ENCODE results near the gene CTRB2. TPM values are rescaled to one million over a fixed set of nuclear protein-coding genes. Genes with fewer than 3 reads are reported as not detected.
"Not testable (repeated sequence)": the region's sequence is repeated elsewhere in the genome, so short reads cannot be mapped to it uniquely, and the experiment has no call there.

The CTRB2 gene
- total RNA-seq, 1 donor, result not detected

DNA sequence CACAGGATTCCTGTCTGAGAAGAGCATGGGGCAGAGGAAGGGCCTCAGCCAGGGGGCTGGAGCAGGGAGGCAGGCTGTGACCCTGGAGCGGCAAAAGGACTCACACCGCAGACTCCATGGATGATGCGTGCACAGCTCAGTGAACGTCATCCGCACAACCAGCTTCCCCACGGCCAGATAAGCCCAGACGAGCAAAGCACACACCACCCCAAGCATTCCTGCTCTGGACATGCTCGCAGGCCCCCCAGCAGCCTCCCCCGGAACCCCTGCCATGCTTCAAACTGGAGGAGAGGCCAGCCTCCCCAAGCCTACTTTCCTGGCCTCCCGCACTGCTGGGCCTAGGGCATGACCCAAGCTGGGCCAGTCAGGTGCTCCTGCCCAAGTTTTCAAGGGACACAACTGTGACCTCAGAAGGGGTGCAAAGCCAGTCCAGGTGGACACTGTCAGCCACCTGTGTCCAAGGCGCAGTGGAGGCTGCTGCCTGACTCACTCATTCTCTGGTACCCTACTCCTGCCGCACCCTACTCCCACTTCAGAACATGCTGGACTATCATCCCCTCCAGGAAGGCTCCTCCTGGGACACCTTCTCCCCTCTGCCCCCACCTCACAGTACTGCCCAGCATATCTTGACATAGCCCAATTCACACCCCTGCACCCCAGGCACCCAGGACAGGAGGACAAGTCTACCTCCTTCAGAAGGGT lies 39.7 kb upstream of the CTRB2 start:
- Histone ChIP-seq H3K9me3 (ENCODE audit: low read depth, low read length) (no peaks in the 10 kb centered on the region), H3K27me3 (ENCODE audit: insufficient read depth, low read length) (peaks cover 29% of the 10 kb centered on the region), H3K4me1 (ENCODE audit: insufficient read depth, low read length) (peaks cover 8% of the 10 kb centered on the region), H3K4me3 (ENCODE audit: low read length) (no peak overlapping the region)

DNA sequence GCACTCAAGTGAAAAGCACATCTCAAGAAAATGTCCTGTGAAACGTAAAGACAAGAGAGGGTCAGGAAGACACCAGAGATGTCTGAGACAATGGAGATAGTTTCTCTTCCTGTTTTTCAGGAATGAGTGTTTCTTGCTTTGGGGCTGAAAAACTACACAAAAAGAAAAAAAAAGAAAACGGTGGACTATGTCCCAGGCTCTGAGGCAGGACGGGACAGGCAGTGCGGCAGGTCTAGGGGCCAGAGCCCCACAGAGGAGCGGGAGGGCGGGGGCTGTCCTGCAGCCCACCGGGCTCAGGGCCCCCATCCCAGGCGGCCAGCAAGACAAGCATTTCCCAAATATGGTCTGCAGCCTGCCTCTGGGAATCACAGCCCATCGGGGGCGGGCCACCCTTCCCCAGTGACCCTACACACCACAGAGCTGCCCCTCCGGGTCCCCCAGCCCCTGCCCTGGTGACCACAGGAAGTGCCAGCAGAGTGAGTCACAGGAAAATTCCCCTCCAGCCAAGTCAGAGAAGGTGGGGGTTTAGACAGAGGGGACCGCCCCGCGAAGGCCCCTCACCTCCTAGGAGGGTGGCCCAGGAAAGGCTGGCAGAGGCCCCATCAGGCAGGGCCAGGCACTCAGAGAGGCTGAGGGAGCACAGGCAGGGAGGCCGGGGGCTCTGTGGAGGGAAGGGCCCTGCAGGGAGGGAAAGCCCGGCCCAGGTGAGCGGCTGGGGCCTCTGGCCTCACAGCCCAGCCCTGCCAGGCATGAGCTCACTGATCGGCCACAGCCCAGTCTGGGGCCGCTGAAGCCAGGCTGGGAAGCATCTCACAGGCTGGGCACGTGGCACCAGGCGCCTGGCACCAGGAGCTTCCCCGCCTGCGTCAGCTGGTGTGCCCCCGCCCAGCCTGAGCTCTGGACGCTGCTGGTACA lies 38.1 kb upstream of the CTRB2 start:
- Histone ChIP-seq H3K4me3 (ENCODE audit: low read length) (no peak overlapping the region), H3K4me1 (ENCODE audit: insufficient read depth, low read length) (no peaks in the 10 kb centered on the region), H3K9me3 (ENCODE audit: low read depth, low read length) (no peaks in the 10 kb centered on the region), H3K27me3 (ENCODE audit: insufficient read depth, low read length) (peaks cover 21% of the 10 kb centered on the region)

DNA sequence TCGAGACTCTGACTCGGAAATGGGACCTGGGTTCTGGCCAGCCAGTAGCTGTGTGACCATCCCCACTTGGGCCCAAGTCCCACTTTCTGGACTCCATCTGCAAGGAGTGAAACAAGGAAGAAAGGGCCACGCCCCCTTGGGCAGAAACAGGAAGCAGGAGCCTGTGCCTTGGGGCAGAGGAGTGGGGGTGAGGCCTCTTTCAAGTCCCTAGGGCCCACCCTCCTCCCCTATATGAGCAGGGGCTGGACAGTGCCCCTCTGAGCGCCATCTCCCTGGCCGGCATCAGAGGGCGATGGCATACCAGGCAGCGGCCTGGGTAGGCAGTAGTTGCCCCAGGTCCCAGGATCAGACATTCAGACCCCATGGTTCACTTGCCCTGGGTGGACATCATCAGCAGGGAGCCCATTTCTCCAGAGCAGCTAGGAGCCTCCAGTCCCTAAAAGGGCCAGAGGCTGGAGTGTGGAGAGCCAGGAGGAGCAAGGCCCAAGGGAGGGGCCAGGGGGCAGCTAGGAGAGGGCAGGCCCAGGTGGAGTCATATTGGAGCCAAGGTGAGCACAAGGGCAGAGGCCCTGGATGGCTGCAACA lies 37.4 kb upstream of the CTRB2 start:
- peaks cover 14% of the 10 kb centered on the region for H3K27me3 ChIP-seq (ENCODE audit: insufficient read depth, low read length)

DNA sequence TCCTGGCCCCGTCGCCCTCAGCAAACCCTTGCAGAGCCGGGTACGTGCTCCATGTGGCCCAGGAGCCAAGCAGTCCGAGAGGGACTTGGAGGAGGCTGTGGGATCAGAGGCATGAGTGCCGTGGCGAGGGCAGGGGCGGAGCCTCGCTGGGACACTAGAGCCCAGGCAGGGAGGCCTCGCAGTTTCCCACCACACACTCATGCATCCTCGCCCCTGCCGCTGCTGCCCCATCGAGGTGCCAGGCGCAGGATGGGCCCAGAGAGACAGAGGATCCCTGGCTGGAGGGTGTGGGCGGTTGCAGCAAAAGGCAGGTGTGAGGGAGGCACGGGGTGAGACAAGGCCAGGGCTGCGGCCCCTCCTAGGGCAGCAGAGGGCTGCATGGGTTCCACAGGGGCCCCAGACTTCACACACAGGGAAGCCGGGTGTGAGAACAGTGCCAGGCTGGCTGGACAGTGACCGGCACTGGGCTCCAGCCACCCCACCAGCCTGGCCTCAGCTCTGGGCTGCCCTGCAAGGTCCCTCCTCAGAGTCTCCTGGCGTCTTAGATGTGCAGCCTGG lies 36.8 kb upstream of the CTRB2 start:
- Histone ChIP-seq H3K9me3 (ENCODE audit: low read depth, low read length) (no peaks in the 10 kb centered on the region), H3K27me3 (ENCODE audit: insufficient read depth, low read length) (peaks cover 8% of the 10 kb centered on the region), H3K4me1 (ENCODE audit: insufficient read depth, low read length) (no peaks in the 10 kb centered on the region), H3K4me3 (ENCODE audit: low read length) (no peak overlapping the region)

More for the DNA sequence above, 37.4 kb upstream of the CTRB2 start:
- Histone ChIP-seq H3K4me3 (ENCODE audit: low read length) (no peak overlapping the region), H3K4me1 (ENCODE audit: insufficient read depth, low read length) (no peaks in the 10 kb centered on the region), H3K9me3 (ENCODE audit: low read depth, low read length) (no peaks in the 10 kb centered on the region)

DNA sequence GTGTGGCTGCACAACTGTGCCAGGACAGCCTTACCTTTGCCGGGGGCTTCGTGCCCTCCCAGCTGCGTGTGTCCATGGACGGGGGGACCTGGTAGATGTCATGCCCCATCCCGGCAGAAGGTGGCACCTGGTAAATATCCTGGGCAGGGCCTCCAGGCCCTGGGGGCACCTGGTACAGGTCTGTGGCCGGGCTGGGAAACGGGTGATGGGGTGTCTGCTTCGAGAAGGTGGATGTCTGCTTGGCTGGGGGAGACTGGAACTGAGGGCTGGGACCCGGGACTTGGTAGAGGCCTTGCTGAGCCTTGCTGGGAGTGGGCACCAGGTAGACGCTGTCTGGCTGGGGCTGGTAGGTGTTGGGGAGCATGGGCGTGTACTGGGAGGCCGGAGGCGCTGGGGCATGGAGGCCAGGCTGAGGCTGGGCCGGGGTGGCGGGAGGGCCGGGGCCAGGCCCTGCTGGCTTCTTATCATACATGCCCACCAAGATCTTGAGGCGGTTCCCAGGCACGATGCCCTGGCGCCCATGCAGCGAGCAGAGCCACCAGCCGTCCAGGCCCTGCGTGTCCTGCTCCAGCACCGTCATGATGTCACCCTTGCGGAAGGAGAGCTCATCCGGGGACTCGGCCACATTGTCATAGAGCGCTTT lies 35.6 kb upstream of the CTRB2 start:
- H3K4me1 ChIP-seq (ENCODE audit: insufficient read depth, low read length); H3K4me3 ChIP-seq (ENCODE audit: low read length); H3K27me3 ChIP-seq (ENCODE audit: insufficient read depth, low read length); H3K9me3 ChIP-seq (ENCODE audit: low read depth, low read length): not testable (repeated sequence)

DNA sequence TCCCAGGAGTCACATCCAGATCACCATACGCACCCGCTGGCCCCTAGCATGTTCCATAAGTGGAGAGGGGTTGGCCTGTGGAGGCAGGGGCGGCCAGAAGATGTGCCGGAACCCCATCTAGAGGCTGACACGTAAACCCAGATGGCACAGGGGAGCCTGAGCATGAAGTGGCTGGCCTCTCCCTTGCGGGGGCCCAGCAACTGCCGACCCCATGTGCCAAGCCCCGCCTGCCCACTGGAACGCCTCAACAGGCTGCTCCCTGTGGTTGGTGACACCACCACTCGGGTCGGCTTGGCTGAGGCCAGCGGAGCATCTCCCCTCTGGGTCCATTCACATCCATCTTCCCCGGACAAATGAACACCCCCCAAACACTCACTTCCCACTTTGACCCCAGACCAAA lies 35.0 kb upstream of the CTRB2 start:
- no peaks in the 10 kb centered on the region for H3K27me3 ChIP-seq (ENCODE audit: insufficient read depth, low read length)
- no peaks in the 10 kb centered on the region for H3K9me3 ChIP-seq (ENCODE audit: low read depth, low read length)
- H3K4me3 ChIP-seq (ENCODE audit: low read length), result no peak overlapping the region
- no peaks in the 10 kb centered on the region for H3K4me1 ChIP-seq (ENCODE audit: insufficient read depth, low read length)

DNA sequence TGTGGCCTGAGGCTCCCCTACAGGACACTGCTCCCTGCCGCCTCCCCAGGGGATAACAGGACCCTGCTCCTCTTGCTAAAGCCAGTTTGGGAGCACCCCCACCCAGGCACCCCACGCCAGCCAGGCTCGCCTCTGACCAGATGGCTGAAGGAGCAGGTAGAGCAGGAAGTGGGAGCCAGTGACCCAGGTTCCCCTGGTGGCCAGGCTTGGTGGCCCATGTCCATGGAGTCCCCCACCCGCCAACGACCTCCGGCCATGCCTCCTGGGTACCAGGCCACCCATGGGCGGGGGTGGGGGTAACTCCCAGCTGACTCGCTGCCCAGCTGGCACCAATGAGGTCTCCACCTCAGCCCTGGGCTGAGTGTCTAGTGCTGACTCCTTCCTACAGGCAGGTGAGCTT lies 34.5 kb upstream of the CTRB2 start:
- Histone ChIP-seq H3K27me3 (ENCODE audit: insufficient read depth, low read length) (no peaks in the 10 kb centered on the region), H3K9me3 (ENCODE audit: low read depth, low read length) (no peaks in the 10 kb centered on the region)

DNA sequence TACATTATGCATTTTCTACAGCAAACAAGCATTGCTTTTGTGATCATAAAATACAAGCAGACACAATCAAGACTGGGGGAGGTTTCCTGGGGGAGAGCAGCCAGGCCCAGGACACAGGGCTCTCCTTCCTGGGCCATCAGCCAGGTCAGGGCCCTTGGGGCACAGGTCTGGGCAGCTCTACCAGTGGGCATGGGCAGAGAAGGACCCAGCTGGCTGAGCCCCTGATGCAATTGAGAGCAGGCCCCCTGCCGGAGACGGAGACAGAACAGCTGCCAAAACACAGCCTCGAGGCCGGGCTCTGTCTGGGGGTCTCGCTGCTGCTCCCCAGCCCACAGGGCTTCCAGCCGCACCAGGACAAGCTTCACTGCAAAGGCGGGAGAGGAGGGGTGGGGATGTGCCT lies 33.7 kb upstream of the CTRB2 start:
- H3K9me3 ChIP-seq (ENCODE audit: low read depth, low read length); H3K27me3 ChIP-seq (ENCODE audit: insufficient read depth, low read length); H3K4me1 ChIP-seq (ENCODE audit: insufficient read depth, low read length); H3K4me3 ChIP-seq (ENCODE audit: low read length): not testable (repeated sequence)

More for the DNA sequence above, 34.5 kb upstream of the CTRB2 start:
- Histone ChIP-seq H3K4me3 (ENCODE audit: low read length) (no peak overlapping the region), H3K4me1 (ENCODE audit: insufficient read depth, low read length) (no peaks in the 10 kb centered on the region)

DNA sequence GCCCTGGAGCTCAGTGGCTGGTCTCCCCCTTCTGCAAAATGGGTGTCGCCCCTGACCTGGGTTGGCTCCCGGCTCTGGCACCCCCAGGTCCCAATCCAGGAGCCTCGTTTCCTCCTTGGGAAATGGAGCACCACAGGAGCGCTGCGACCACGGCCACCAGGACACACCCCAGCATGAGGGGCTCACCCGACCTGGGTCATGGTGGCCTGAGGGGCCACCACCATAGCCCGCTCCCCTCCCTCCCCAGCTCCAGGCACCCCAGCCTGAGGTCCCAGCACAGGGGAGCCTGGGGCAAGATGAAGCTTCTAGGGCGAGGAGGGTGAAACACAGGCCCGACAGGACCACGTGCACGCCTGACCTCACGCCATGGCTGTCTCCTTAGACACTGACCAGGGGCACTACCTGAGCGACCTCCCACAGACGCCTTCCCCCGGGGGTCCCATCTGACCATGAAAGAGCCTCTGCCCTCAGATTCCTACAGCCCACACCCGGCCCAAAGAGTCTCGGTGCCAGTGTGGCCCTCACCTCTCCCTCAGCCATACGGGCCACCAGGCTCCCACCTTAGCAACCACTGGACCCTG lies 32.7 kb upstream of the CTRB2 start:
- Histone ChIP-seq H3K9me3 (ENCODE audit: low read depth, low read length) (no peaks in the 10 kb centered on the region), H3K27me3 (ENCODE audit: insufficient read depth, low read length) (no peaks in the 10 kb centered on the region), H3K4me3 (ENCODE audit: low read length) (no peak overlapping the region), H3K4me1 (ENCODE audit: insufficient read depth, low read length) (no peaks in the 10 kb centered on the region)

DNA sequence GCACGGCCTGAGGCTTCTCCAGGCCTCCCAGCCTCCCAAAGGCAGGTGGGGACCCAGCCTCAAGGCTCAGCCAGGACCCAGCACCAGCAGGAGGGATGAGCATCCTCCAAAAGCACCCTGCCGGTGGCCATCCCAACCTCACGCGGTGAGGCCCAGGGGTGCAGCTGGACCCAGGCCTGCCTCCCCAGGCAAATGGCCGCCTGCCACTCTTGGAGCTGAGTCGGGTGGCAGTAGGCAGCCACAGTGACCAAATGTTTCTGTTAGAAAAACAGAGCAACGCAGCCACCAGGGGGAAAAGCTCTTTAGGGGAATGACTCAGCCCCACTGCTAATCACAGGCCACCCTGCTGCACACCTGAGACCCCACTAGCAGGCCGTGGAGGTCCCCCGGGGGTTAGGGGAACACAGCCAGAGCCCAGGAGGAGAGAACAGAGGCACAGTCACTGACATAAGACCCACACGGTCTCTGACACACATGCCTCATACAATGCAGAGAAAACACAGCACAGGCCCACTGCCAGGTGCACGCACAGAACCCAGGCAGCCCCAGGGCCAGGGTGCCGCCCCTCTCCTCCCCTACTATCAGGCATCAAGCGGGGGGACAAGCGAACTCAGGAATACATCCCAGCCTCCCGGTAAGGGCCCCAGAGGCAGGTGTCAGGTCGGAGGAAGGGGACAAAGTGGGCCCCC lies 32.0 kb upstream of the CTRB2 start:
- H3K9me3 ChIP-seq (ENCODE audit: low read depth, low read length), result no peaks in the 10 kb centered on the region
- no peaks in the 10 kb centered on the region for H3K27me3 ChIP-seq (ENCODE audit: insufficient read depth, low read length)
- no peaks in the 10 kb centered on the region for H3K4me1 ChIP-seq (ENCODE audit: insufficient read depth, low read length)
- H3K4me3 ChIP-seq (ENCODE audit: low read length), result no peak overlapping the region

DNA sequence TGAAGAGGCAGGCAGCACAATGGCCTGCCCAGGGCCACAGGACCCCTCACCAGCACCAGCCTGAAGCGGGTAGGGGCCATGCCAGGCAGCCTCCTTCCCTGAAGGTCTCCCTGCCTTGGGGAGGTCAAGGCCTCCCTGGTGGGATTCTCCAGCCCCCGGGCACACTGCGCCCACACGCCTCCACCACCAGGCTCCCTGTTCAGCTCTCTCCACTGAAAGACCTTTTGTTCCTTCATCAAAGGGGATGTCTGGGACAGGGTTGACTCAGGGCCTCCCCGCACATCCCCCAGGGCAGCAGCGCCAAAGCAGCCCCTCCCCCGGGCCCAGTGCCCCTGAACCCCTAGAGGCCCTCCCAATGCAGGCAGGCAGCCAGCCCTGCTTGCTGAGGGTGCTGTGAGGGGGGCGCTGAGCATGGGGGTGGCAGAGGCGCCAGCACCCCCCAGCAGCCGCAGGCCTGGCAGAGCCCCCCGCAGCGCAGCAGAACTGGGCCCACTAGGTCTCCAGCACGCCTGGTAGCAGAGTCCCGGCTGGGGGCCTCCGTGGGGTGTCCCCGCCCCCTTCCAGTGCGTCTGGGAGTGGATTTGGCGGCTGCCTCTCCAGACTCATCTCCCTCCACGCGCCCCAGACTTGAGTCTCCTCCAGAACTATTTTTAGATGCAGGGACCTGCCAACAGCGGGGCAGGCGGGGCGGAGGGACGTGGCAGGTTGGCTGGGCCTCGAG lies 31.3 kb upstream of the CTRB2 start:
- H3K4me3 ChIP-seq (ENCODE audit: low read length), result no peak overlapping the region
- H3K4me1 ChIP-seq (ENCODE audit: insufficient read depth, low read length), result no peaks in the 10 kb centered on the region
- H3K9me3 ChIP-seq (ENCODE audit: low read depth, low read length), result no peaks in the 10 kb centered on the region
- no peaks in the 10 kb centered on the region for H3K27me3 ChIP-seq (ENCODE audit: insufficient read depth, low read length)

DNA sequence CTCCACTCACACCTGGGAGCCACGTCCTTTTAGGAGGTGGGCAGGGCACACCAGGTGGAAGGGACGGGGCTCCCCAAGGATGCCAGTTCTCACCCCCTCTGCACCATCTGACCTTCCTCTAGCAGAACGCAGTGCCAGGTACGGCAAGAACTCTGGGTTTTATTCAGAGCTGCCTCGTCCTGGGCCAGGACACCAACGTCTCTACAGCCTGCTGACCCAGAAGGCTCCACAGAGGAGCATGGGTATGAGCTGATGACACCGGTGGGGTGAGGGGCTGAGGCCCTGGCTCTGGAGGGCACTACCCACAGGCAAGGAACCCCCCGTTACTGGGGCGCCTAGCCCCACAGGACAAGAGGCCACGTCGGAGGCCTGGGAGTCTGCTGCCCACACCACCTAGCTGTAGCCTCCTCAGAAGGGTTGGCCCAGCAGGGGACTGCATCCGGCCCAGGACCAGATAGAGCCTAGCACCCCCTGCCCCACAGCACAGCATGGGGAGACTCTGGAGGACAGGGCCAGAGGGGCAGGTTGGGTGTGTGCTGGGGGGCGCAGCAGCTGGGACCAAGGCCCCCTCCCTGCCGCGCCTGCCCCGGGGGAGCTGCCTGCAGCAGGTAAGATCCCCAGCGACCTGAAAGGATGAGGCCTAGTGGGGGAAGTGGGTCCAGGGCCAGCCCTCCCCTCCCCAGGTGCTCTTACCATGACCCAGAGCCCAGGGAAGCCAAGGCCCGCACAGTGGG lies 30.6 kb upstream of the CTRB2 start:
- H3K4me3 ChIP-seq (ENCODE audit: low read length), result no peak overlapping the region
- H3K9me3 ChIP-seq (ENCODE audit: low read depth, low read length), result no peaks in the 10 kb centered on the region
- H3K4me1 ChIP-seq (ENCODE audit: insufficient read depth, low read length), result no peaks in the 10 kb centered on the region
- no peaks in the 10 kb centered on the region for H3K27me3 ChIP-seq (ENCODE audit: insufficient read depth, low read length)

DNA sequence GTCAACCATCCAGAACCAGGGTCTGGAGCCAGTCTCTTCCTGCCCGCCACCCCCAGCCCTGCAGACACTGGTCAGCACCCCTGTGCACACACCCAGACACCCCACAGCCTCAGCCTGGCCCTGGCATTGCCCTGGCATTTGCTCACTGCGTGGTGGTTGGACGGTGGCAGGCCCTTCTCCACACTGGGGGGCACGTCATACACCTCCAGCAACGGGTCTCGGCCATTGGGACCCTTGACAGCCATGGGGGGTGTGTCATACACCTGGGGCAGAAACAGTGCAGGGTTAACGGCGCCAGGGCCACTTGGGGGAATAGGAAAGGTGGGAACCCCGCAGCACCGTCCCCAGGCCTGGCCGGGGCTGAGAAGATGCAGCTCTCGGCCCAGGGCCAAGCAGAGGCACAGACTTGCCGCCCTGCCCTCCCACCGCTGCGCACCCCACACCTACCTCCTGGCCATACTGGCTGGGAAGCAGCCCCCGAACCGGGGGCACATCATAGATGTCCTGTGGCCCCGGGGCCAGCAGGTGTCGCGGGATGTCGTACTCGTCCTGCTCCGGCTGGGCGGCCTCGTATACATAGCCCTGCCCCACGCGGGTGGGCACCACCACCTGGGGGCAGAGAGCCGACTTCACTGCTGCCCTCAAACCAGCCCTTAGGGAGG lies 29.9 kb upstream of the CTRB2 start:
- Histone ChIP-seq H3K27me3 (ENCODE audit: insufficient read depth, low read length) (no peaks in the 10 kb centered on the region), H3K9me3 (ENCODE audit: low read depth, low read length) (no peaks in the 10 kb centered on the region), H3K4me3 (ENCODE audit: low read length) (no peak overlapping the region), H3K4me1 (ENCODE audit: insufficient read depth, low read length) (no peaks in the 10 kb centered on the region)

Data from mononuclear cell (primary cell).